Cerebellar cortex (tissue), 1 donor: ENCODE data around the gene MLC1.
"Not testable (repeated sequence)": the region's sequence is repeated elsewhere in the genome, so short reads cannot be mapped to it uniquely, and the experiment has no call there.

Experiments used
- DNase-seq: peaks from one replicate; pipeline ENCODE4 v3.0.0-alpha.2; 2015; ENCODE audit warnings: low spot score

Gene MLC1

DNA sequence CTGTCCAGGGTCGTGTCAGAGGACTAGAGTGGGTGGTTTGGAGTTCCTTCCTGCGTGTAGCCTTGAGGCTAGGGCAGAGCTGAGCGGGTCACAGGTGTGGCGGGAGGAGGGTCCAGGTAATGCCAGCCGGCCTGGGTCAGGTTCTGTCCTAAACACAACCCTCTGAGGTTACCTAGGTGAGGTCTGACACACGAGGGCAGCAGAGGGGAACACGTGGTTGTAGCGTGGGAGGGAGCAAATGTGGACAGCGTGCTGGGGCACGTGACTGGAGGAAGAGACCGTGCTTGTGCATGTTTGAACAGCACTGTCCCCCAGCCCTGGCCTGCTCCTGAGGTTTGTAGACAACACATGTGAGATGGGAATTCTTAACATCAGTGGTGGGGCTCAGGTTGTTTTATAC is 17.7 kb upstream of the MLC1 start:
- no peak for DNase-seq

DNA sequence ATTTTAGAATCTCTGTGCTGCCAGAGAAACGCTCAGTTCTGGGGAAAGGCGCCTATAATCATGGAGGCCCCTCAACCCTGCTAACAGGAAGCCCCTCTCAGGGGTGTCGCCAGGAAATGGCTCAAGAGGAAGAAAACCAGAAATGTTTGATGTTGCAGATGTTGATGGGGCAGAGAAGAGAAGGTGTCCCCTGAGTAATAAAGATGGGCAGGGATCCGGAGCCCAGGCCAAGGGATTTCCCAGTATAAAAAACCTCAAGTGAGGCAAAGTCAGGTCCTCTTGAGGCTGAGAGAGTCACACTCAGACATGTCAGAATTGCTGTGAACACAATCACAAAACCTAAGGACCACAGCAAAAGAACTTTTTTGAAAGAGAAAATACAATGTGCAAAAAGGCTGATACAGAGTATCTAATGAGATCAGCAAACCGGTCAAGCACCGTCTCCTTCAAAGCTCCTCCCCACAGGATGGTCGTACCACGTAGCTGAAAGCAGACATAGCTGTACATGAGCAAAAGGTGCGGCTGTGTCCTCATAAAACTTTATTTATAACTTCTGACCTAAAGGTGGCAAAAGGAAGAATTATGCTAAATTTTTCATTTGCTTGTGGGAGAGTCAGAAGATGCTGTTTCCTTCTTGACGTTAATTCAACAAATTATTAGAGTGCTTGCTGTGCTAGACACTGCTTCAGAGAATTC is 16.8 kb upstream of the MLC1 start:
- no peak for DNase-seq

DNA sequence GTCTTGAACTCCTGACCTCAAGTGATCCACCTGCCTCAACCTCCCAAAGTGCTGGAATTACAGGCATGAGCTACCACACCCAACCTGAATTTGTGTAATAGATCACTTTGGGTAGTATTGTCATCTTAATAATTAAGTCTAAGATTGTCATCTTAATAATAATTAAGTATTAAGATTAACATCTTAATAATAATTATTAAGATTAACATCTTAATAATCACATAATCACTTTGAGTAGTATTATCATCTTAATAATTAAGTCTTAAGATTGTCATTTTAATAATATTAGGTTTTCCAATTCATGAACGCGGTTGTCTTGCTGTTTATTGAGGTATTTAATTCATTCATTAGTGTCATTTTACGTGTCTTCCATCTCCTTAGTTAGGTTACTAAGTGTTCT is 12.8 kb upstream of the MLC1 start:
- DNase-seq: no peak

DNA sequence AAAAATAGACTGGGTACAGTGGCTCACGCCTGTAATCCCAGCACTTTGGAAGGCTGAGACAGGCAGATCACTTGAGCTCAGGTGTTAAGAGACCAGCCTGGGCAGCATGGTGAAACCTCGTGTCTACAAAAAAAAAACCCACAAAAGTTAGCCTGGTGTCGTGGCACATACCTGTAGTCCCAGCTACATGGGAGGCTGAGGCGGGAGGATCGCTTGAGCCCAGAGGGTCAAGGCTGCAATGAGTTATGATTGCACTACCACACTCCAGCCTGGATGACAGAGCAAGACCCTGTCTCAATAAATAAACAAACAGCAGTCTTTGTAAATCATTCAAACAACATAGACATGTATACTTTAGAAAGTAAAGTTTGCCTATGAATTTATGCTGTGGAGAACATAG is 7.1 kb upstream of the MLC1 start:
- no peak for DNase-seq

DNA sequence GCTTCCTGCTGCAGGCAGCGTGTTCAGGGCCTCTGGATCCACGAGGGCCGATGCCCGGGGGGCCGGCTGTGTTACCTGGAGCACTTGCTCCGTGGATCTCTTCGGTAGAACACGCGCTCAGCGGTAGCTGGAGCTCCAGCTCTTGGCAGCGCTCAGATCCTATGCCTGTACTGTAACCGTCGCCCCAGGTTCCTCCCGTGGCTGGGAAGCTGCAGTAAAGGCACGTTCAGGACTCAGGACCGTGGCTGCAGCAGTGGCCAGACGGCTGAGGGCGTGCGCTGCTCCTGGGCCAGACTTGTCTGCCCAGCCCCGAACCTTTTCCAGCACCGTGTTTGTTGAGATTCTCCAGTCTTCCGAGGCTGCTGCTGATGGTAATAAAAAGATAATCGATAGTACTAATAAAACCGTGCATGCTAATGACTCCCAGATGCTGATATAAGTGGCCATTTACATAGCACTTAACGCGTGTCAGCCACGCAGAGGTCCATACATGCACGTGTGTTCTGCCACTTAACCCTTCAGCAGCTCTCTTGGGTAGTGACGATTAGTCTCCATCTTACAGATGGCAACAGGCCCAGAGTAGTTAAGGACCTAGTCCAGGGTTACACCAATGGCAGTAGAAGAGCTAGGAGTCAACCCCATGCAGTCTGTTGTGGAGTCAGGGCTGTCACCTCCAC is 6.0 kb upstream of the MLC1 start:
- no peak for DNase-seq

DNA sequence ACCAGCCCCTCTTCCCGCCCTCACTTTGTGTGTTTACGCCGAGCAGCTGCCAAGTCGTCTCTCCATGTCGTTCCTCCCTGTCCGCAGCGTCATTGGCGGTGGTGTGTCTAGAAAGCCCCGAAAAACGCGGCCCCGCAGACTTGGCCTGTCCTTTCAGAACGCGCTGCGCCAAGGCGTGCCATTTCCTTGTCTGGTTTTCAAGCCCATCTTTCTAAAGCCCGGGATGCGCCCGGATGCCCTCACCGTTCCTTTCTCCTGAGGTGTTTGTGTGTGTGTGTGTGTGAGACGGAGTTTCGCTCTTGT is 5.1 kb upstream of the MLC1 start:
- no peak for DNase-seq

DNA sequence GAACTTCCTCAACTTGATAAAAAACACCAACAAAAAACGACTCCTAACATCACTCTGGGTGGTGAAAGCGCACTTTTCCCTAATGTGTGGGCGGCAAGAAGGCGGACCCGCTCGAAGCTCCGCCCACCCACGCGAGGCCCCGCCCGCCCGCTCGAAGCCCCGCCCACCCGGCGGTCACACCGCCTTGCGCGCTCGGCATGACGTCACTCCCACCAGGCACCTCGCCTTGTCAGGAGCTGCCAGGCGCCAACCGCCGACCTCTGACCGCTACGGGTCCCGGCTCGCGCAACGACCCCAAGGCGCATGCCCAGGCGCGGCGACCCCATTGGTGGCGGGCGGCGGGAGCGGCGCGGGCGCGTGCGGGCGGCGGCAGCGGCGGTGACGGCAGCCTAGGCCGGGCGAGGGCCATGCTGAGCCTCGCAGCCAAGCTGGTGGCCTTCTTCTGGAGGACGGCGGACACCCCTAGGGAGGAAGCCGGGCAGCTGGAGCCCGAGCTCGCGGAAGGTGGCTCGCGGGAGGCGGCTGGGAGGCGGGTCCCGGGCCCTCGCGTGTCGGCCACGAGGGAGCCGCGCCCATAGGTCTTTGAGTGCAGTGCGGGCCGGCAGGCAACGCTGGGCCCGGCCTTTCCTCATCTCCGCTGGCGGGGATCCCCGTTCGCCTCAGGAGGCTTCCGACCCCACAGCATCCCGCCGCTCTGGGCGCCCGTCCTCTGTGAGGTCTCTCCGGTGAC is 4.6 kb upstream of the MLC1 start, which contains the start of gene MOV10L1:
TSS of gene MOV10L1 (plus strand) at position 325 of the 730 bp plus-strand sequence. CDS start at position 408, 83 bp downstream.
- DNase-seq: no peak

DNA sequence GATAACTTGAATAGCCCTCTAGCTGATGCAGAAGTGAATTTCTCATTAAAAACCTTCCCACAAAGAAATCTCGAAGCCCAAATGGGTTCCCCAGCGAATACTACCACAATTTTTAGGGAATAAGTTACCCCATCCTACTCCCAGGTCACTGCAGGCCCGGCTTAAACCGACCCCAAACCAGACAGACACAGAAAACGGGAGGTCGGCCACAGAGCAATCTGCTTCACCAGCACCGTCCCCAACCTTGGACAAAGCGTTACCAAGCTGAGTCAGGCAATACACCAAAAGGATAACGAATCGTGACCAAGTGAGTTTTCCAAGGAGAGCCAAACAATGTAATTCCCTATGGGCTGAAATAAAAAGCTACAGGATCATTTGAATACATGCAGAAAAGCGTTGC is 4.0 kb upstream of the MLC1 start:
- DNase-seq: no peak

DNA sequence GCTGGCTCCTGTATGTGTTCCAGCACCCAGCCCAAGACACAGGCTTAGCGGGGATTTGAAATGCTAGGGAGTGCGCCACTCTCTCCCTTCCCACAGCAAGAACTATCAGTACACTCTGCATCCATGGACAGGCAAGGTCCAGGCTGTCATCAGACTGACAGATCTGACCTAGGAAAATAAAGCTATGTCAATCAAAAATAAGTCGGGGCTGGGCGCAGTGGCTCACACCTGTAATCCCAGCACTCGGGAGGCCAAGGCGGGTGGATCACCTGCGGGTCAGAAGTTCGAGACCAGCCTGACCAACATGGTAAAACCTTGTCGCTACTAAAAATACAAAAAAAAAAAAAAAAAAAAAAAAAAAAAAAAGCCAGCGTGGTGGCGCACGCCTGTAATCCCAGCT is 2.9 kb upstream of the MLC1 start:
- no peak for DNase-seq

DNA sequence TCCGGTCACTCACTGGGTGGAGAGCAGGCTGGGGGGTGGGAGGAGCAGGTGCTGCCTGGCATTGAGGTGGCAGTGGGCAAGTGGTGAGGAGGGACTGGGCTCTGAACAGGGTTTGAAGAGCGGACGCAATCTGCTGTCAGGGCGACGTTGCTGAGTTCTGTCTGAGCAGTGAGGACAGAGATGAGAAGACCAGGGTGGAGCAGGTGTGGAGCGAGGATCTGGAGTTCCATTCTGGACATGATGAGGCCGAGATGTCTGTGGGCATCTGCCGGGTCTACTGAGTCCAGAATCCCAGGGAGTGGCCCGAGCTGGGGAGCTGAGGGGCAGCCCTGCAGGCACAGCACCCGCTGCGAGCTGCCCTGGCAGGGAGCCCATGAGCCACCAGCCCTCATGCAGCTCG is 2.4 kb upstream of the MLC1 start:
- no peak for DNase-seq

DNA sequence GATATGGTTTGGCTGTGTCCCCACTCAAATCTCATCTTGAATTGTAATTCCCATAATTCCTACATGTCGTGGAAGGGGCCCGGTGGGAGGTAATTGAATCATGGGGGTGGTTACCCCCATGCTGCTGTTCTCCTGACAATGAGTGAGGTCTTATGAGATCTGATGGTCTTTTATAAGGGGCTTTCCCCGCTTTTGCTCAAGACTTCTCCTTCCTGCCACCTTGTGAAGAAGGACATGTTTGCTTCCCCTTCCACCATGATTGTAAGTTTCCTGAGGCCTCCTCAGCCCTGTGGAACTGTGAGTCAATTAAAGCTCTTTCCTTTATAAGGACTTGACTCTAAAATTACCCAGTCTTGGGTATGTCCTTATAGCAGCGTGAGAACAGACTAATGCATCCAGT is 1.7 kb upstream of the MLC1 start:
- DNase-seq: not testable (repeated sequence)

DNA sequence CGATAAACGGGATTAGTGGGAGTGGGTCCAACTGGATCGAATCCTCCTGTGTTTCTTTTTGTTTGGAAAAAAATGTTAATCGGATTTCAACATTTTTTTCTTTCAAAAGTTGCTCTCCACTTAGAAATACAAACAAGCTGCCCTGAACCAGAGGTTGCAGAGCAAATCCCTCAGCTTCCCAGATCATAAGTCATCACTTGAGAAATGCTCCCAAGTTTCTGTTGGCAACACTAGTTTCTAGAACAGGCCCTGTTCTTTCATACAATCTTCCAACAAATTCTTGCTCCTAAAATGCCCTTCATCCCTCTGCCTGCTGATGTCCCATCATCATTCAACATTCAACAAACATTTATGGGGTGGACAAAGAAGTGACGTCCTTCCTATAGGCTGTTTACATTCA is 1.3 kb upstream of the MLC1 start:
- no peak for DNase-seq

DNA sequence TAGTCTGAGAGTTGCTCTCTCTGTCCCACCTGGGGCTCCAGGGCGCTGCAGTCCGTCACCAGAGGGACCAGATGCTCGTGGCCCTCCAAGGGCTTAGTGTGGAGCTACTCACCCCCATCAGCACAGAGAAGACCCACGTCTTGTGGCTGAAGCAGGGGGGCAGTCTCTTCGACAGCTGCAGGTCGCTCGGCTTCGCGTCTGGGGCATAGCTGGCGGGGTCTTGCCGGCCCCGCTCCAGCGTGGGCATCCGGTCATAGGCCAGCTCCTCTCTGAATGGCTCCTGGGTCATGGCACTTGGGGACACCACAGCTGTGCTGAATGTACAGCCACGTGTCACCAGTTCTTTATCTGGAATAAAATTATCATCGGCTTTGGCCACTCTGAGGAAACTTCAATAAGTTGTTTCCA is 608 bp downstream of the MLC1 start:
- no peak for DNase-seq

DNA sequence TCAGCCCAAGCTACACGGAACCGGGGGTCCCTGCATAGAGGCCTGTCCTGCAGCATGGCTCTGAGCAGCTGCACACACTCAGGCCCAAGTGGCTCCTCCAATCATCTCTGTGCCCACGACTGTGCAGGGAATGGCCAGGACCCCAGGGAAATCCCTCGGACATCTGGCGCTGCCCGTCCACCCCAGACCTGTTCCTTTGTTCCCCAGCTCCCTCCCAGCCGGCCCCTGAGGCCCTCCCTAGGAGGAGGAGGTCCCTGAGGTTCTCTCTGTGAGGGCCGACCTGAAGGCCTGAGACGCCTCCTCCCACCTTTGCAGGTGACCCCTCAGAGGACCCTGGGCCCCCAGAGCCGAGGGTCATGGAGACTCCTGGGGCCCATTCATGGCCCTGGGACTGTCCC is 1.1 kb downstream of the MLC1 start:
- DNase-seq: no peak

DNA sequence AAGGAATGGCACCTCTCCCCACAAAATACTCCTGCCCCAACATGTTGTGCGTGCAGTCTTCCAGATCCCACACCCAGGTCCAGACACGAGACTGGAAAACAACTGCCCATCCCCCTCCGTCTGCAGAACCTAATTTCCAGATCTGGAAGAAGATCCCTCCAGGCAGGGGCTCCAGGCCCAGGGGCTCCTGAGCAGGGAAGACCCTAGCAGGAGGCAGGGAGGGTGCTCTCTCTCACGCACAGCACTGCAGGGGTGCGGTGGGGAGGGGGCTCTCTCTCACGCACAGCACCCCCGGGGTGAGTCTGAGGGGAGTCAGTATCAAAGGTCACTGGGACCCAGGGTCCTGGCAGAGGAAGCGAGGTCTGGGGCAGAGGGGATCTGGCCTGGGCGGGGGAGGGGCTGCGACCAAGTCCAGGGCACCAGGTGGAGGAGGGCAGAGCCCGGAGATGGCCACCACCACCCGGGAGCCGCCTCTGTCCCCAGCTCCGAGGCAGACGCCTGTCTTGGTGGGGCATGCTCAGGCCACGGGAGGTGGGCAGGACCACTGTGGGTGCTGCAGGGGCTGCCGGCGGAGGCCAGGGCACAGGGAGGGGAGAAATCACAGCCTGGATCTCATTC is 1.7 kb downstream of the MLC1 start:
- no peak for DNase-seq

DNA sequence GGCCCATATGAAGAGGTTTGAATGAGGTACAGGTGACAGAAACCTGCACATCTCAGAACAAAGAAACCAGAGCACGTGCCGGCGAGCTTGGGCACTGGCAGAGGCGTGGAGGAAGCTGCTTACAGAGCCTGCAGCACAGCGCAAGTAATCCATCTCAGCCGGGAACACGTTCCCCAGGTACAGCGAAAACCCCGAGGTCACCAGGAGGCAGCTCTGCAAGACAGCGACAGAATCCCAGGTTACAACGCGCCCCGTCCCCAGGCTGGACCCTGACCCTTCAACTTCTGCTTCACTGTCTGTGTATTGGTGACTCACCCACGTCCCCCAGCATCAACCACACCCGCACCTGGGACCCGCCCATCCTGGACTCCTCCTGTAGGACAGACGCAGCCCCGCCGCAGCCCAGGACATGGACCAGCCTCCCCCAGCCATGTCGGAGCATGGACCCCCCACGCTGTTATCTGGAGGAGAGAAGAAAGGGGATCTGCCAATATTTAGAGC is 2.2 kb downstream of the MLC1 start:
- DNase-seq: no peak

DNA sequence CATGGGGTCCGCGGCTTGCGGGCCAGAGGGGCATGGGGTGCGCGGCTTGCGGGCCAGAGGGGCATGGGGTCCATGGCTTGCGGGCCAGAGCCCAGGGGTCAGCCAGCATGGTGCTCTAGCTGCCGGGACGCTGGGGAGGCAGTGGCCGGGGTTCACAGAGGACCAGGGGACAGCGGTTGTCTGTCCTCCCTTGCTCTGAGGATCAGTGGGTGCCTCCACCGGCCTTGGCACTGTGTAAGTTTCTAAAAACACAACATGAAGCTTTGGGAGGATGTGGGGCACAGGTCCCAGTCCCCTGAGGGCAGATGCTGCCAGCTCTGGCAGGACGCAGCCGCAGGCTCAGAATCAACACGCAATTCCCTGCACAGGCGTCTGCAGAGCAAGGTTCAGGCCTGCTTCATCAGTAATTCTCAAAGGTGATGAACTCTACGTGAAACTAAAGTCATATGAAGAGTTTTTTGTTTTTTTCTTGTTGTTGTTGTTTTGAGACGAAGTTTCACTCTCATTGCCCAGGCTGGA is 3.0 kb downstream of the MLC1 start:
- DNase-seq: no peak

DNA sequence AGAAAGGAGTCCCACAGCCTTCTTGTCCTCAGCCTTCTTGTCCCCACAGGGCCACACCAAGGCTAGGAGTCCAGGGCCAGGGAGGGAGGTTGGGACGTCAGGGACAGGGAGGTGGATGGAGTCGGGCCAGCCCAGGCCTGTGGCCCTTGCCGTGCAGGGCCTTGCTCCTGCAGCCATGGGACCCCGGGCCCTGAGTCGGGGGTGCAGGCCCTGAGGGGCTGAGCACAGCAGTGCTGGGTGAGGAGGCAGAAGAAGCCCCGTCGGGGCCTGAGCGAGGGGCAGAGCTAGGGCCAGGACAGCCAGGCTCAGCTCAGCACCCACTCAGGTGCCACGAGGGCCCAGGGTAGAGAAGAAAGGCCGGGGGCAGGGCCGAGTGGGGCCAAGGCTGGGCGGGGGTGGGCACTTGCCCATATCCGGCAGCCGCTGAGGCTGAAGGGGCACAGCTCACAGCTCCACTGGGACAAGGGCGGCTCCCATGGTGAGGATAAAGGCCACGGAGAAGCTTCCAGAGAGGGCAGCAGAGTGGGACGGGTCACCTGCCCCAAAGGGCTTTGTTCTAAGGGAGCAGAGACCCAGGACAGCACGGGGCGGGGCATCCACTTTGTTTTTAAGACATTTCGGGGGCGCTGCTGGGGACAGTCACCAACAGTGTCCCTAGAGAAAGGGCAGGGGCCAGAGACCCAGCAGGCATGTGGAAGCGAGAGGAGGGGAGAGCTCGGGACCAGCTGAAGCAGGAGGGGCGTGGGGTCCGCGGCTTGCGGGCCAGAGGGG is 3.6 kb downstream of the MLC1 start:
- DNase-seq: no peak

DNA sequence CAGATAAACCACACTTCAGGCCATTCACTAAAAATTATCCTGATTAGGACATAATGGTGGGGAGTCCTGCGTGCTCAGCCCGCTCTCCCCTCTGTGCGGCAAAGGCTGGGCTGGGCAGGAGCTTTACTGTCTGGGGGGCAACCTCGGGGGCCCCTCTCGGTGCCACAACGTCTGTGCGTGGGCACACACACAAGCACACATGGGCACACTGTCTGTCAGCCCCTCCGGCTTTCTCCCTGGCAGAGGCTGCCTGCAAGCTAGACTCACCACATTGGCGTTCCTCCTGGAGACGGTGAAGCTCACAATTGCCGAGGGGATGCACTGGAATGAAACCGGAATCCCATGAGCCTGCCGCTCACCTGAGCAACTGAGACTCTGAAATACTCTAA is 5.2 kb downstream of the MLC1 start:
- DNase-seq: no peak

DNA sequence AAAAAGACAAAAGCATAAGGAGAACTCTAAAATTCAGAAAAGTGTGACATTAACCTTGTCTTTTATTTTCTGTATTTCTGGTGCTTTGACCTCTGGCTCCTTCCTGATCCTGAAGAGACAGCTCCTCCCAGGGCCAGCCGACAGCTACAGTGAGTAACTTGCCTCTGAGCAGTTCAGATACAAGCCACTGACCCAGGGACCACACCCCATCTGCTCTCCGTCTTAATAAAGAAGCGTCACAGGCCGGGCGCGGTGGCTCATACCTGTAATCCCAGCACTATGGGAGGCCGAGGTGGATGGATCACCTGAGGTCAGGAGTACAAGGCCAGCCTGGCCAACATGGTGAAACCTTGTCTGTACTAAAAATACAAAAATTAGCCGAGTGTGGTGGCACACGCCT is 6.5 kb downstream of the MLC1 start:
- DNase-seq: no peak

DNA sequence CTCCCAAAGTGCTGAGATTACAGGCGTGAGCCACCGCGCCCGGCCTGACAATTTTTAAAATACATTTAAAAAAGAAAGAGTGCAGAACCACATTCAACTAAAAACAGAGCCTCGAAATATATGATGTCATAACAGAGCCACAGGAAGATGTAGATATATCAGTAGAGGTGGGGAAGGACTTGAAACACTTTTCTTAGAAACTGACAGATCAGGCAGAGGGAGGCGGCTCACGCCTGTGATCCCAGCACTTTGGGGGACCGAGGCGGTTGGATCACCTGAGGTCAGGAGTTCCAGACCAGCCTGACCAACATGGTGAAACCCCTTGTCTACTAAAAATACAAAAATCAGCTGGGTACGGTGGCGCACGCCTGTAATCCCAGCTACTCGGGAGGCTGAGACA is 7.0 kb downstream of the MLC1 start:
- DNase-seq: no peak
